Transverse colon (tissue), 4 donors: ENCODE results near the gene NPFF. TPM values are rescaled to one million over a fixed set of nuclear protein-coding genes. Genes with fewer than 3 reads are reported as not detected.

Source experiments
- DNase-seq: peaks from one replicate; pipeline ENCODE4 v3.0.0-alpha.2; 2019
- H3K27ac ChIP-seq, 4 donors: fragments of 200-600 bp; sonication (generic); 2 replicates each; pipeline ENCODE4 v1.5.1; 2016 to 2018; ENCODE audit warnings: inconsistent platforms in 4 of 4
- H3K27me3 ChIP-seq: fragments of 200-600 bp; sonication (generic); 2 replicates; pipeline ENCODE4 v1.5.1; 2017; ENCODE audit warnings: inconsistent platforms
- H3K36me3 ChIP-seq, 4 donors: fragments of 200-600 bp; sonication (generic); 2 replicates each; pipeline ENCODE4 v1.5.1; 2017 to 2019; ENCODE audit warnings: inconsistent platforms in 4 of 4
- H3K4me1 ChIP-seq, 4 donors: fragments of 200-600 bp; sonication (generic); 2 replicates each; pipeline ENCODE4 v1.5.1; 2017 to 2020; ENCODE audit warnings: inconsistent platforms in 4 of 4
- H3K4me3 ChIP-seq, 4 donors: fragments of 200-600 bp; sonication (generic); 1 replicate in 1 of 4; 2 replicates in 3 of 4; pipeline versions ENCODE4 v1.5.1 to v1.6.1; 2017 to 2019; ENCODE audit warnings: inconsistent platforms in 4 of 4
- H3K9me3 ChIP-seq, 2 donors: fragments of 200-600 bp; sonication (generic); 2 replicates each; pipeline ENCODE4 v1.5.1; 2017 to 2019; ENCODE audit warnings: inconsistent platforms in 2 of 2
- EP300 ChIP-seq: sonication (generic); formaldehyde crosslinking; IDR thresholded peaks from one replicate; pipeline ENCODE4 v1.6.1; 2017; ENCODE audit warnings: antibody characterized with exemption, low read depth
- POLR2A ChIP-seq: fragments of 450-650 bp; IDR thresholded peaks from one replicate; pipeline ENCODE4 v1.6.1; 2016; ENCODE audit warnings: antibody characterized with exemption, mild to moderate bottlenecking, moderate library complexity
- POLR2AphosphoS5 ChIP-seq, 3 donors: sonication (generic); formaldehyde crosslinking; IDR thresholded peaks; one replicate each; pipeline ENCODE4 v1.6.1; 2016; ENCODE audit warnings: antibody characterized with exemption in 3 of 3
- WGBS, 2 donors: methylation state at CpG; one replicate each; pipeline ENCODE4 v1.1.5; 2018; ENCODE audit warnings: low coverage in 1 of 2; 5-methylcytosine and 5-hydroxymethylcytosine counted together
- in situ Hi-C, 4 donors: fragments of 200-750 bp; cut with MboI; loops; one replicate each; pipeline versions ENCODE4 v1.15.0 to v1.15.1; 2017; ENCODE audit warnings: low sequenced_read_pairs in 3 of 4, low pct_ligation_motif_present in 1 of 4, low pct_unique_long_range_greater_than_20kb in 1 of 4
- intact Hi-C: fragments of 100-400 bp; cut with DNase I; formaldehyde crosslinking; loops from one replicate; pipeline ENCODE4 v1.15.1; 2023; ENCODE audit warnings: low total_unique reads
- total RNA-seq, 4 donors: library from RNA; depleted of rRNA; stranded (reverse); fragments of >200 nt; gene quantifications; one replicate each; pipeline ENCODE4 v1.1.0, GENCODE V29; 2016
- TF ChIP-seq, protein P1 (sequence below), 5 experiments: fragments of 200-600 bp in 3 of 5; fragments of 450-650 bp in 2 of 5; sonication (generic) in 3 of 5; IDR thresholded peaks; 1 replicate in 2 of 5; 2 replicates in 3 of 5; pipeline ENCODE4 v1.5.1; 2016 to 2017; ENCODE audit warnings: antibody characterized with exemption in 5 of 5, inconsistent platforms in 3 of 5, mild to moderate bottlenecking in 2 of 5, moderate library complexity in 1 of 5

Gene NPFF
- total RNA-seq, 4 donors from 2014 or later, result not detected

DNA sequence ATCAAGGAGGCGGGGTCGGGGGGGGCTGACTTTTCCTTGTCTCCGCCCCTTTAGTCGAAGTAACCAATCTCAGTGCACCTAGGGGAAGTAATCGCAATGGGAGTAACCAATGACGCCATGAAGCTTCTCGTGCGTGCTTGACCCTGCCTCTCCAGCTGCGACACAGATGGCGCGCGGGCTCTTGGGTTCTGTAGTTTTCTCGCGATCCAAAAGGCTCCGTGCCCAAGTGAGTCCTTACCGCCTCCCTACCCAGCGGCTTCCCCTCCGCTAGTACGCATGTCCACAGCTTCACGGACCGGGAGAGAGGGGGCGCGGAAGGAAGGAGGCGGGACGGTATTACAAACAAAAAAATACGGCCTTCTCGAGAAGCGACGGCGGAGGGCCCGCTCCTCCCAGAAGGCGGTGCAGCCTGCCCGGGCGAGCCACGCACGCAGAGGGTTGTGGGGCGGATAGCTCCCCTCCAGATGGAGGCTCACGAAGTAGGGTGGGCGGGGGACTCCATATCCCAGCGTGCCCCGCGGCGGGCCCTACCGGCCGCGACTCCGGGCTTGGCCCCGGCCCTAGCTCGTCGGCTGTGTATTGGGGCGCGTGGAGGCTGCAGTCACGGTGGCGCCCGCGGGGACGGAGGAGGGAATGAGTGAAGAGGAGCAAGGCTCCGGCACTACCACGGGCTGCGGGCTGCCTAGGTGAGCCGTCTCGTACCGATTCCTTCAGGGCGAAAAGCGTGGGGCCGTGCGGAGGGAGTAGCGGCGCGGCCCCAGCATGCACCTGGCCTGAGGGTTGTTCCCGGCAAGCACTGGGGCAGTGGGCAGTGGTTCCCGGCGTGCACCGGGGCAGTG lies 6.3 kb downstream of the NPFF start, which contains the start of gene TARBP2:
TSS of gene TARBP2 (plus strand) at position 508 of the 839 bp plus-strand sequence. CDS start at position 634, 126 bp downstream.
- H3K36me3 ChIP-seq, result no peaks in the 10 kb centered on the region
- peak within 1 kb of the TSS; percentile 90 to 99 (median 98) for H3K27ac ChIP-seq
- 1% methylated on average over 72 of the region's 74 CpGs; no CpG with 5 or more reads in 1 of the 2 donors for WGBS, 2 donors
- peak; percentile 99 for DNase-seq
- TF ChIP-seq, protein P1, sequence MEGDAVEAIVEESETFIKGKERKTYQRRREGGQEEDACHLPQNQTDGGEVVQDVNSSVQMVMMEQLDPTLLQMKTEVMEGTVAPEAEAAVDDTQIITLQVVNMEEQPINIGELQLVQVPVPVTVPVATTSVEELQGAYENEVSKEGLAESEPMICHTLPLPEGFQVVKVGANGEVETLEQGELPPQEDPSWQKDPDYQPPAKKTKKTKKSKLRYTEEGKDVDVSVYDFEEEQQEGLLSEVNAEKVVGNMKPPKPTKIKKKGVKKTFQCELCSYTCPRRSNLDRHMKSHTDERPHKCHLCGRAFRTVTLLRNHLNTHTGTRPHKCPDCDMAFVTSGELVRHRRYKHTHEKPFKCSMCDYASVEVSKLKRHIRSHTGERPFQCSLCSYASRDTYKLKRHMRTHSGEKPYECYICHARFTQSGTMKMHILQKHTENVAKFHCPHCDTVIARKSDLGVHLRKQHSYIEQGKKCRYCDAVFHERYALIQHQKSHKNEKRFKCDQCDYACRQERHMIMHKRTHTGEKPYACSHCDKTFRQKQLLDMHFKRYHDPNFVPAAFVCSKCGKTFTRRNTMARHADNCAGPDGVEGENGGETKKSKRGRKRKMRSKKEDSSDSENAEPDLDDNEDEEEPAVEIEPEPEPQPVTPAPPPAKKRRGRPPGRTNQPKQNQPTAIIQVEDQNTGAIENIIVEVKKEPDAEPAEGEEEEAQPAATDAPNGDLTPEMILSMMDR (IDR thresholded peaks at IDR 0.05), result peak in 1 of 5 experiments; percentile 33
- TF ChIP-seq POLR2A (peak; percentile 63), EP300 (no peak), POLR2AphosphoS5 (IDR thresholded peaks at IDR 0.05) (peak; percentile 38 to 69 (median 55))
- intact Hi-C loops, result loop anchor here (2.0 to 10.0 kb wide), 2 partner anchors 50 to 156 kb away; no protein-coding TSS in a partner anchor
- no peaks in the 10 kb centered on the region for H3K27me3 ChIP-seq
- in situ Hi-C loops, result loop anchor here in 1 of 4 donors (10.0 kb wide), 1 partner anchor 156 kb away; no protein-coding TSS in a partner anchor
- peaks cover 13 to 45% (median 31%) of the 10 kb centered on the region in 4 donors for H3K4me1 ChIP-seq
- peak within 1 kb of the TSS; percentile 53 to 78 (median 64) for H3K4me3 ChIP-seq
- H3K9me3 ChIP-seq, result no peaks in the 10 kb centered on the region

DNA sequence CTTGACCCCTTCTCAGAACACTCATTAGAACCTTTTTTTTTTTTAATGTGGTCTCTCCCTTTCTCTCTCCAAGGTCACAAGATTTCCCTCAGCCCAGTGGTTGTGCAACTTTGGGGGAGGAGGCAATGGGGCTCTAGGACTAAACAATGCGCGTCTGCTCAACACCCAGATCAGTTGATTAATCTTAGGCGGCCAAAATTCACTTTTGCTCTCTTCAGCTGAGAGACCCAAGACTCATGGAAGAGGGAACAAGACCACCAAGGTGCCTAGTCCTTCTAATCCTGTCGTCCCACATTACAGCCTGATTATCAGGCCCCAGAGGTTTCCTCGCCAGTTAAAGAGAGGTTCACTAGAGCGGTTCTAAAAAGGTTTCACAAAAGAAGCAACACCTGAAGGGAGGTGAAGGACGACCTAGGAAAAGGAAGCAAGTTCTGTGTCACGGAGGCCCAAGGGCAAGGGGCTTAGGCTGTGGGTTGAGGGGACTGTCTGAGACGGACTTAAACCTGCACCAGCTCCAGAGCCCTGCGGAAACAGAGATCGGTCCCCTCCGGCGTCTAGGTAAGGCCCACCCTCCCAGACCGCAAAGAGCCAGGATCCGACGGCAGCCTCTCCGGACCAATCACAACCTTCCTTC lies 7.0 kb downstream of the NPFF start:
- H3K4me1 ChIP-seq, result peaks cover 13 to 50% (median 35%) of the 10 kb centered on the region in 4 donors
- H3K9me3 ChIP-seq, result no peaks in the 10 kb centered on the region
- no peaks in the 10 kb centered on the region for H3K27me3 ChIP-seq
- peak overlapping the region; percentile 39 to 67 (median 58) for H3K4me3 ChIP-seq
- no peaks in the 10 kb centered on the region for H3K36me3 ChIP-seq
- in situ Hi-C loops, result loop anchor here in 1 of 4 donors (10.0 kb wide), 1 partner anchor 155 kb away; no protein-coding TSS in a partner anchor
- peak overlapping the region; percentile 90 to 99 (median 98) for H3K27ac ChIP-seq
- DNase-seq, result peak; percentile 66
- TF ChIP-seq POLR2AphosphoS5 (IDR thresholded peaks at IDR 0.05), result peak; percentile 97 to 98 (median 97)
- no peak for TF ChIP-seq EP300
- TF ChIP-seq, protein P1 (IDR thresholded peaks at IDR 0.05), result no peak
- TF ChIP-seq POLR2A, result peak; percentile 98
- WGBS, 2 donors, result 0 to 3% methylated on average over 2 to 17 of the region's 17 CpGs
- intact Hi-C loops, result loop anchor here (2.0 to 10.0 kb wide), 2 partner anchors 49 to 155 kb away; no protein-coding TSS in a partner anchor

DNA sequence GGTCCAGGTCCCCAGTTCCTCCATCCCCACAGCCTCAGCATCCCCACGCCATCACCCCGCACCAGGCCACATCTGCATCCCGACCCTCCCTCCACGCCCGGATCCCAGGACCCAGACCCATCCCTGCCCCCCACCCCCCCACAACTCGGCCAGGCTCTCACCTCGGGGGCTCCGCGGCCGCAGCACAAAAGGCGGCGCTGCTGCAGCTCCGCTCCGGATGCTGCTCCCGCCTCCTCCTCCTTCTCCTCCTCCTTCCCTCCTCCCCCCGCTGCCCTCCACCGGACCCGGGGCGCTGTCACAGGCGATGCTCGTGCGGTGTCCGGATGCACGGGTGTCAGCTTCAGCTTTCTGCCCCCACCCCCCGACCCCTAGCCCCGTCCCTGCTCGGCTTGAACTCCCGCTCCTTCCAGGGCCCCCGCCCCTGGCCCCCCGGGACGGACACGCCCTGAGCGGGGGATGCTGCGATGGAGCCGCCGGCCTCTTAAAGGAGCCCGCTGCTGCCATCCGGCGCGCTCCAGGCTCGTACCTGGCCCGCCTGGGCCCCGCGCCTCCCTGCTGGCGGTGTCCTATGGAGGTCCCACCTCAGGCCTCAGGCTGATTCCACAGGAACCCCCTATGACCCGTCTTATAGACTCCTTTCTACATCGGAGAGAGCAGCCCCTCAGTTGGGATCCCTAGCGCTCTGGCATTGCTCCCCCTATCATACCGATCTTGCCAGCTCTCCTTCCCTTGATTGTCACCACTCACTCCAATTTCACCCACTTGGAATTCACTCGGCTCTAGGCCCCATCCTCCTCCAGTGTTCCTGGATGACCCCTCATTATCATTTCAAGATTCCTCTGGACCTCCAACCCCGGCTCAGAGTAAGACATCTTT lies 7.8 kb downstream of the NPFF start, which contains the start of gene MAP3K12:
TSS of gene MAP3K12 (minus strand) at position 193 of the 876 bp plus-strand sequence. CDS start 12,067 bp downstream, outside the sequence.
- peak within 1 kb of the TSS; percentile 90 to 99 (median 98) for H3K27ac ChIP-seq
- H3K4me3 ChIP-seq, result peak within 1 kb of the TSS; percentile 39 to 67 (median 58)
- TF ChIP-seq EP300 (no peak), POLR2AphosphoS5 (IDR thresholded peaks at IDR 0.05) (peak in 1 of 3 donors; percentile 34), POLR2A (no peak)
- TF ChIP-seq, protein P1 (IDR thresholded peaks at IDR 0.05), result no peak

More for the DNA sequence above, 7.8 kb downstream of the NPFF start, which contains the start of gene MAP3K12:
- intact Hi-C loops (loop anchor here (2.0 to 10.0 kb wide), 2 partner anchors 49 to 155 kb away; no protein-coding TSS in a partner anchor), in situ Hi-C loops (loop anchor here in 1 of 4 donors (10.0 kb wide), 1 partner anchor 155 kb away; no protein-coding TSS in a partner anchor)
- Histone ChIP-seq H3K27me3 (no peaks in the 10 kb centered on the region), H3K4me1 (peaks cover 13 to 50% (median 35%) of the 10 kb centered on the region in 4 donors), H3K36me3 (no peaks in the 10 kb centered on the region), H3K9me3 (no peaks in the 10 kb centered on the region)
- peak; percentile 68 for DNase-seq
- WGBS, 2 donors, result 2 to 8% methylated on average over 4 to 45 of the region's 51 CpGs
